NCI-H2196 (cell line): Measurements from ENCODE around the gene SNAP29.
A peak's percentile ranks its signal among the peaks of the same experiment; 100 is the strongest.

Source experiments
- DNase-seq: peaks from one replicate; lab custom pipeline; 2025; ENCODE audit not compliant: unreplicated experiment; lab: John Stamatoyannopoulos, UW

SNAP29 gene

GRCh38 chr22:20865875-20866445 lies 7.2 kb downstream of the SNAP29 start:
- no peak for DNase-seq

GRCh38 chr22:20866736-20867135 lies 7.9 kb downstream of the SNAP29 start:
- DNase-seq = no peak

GRCh38 chr22:20867179-20868024 lies 8.6 kb downstream of the SNAP29 start:
- DNase-seq = no peak

- no peak for DNase-seq
Measured at GRCh38 chr22:20868025-20868962, 9.5 kb downstream of the SNAP29 start.

- DNase-seq = no peak
Measured at GRCh38 chr22:20869234-20869633, 10.4 kb downstream of the SNAP29 start.

GRCh38 chr22:20873214-20873613 lies 14.4 kb downstream of the SNAP29 start:
- no peak for DNase-seq

- no peak for DNase-seq
Measured at GRCh38 chr22:20875296-20875695, 16.5 kb downstream of the SNAP29 start.

GRCh38 chr22:20877715-20878114 lies 18.9 kb downstream of the SNAP29 start:
- DNase-seq = no peak

GRCh38 chr22:20881231-20881630 lies 22.4 kb downstream of the SNAP29 start:
- no peak for DNase-seq

- DNase-seq = no peak
Measured at GRCh38 chr22:20881869-20882815, 23.3 kb downstream of the SNAP29 start.

- DNase-seq = no peak
Measured at GRCh38 chr22:20882855-20883254, 24.0 kb downstream of the SNAP29 start.

- no peak for DNase-seq
Measured at GRCh38 chr22:20884454-20884853, 25.6 kb downstream of the SNAP29 start.

GRCh38 chr22:20885017-20885556 lies 26.3 kb downstream of the SNAP29 start:
- DNase-seq = no peak

- peak; percentile 70 for DNase-seq
Measured at GRCh38 chr22:20885557-20886323, 26.9 kb downstream of the SNAP29 start.

- no peak for DNase-seq
Measured at GRCh38 chr22:20887375-20887774, 28.6 kb downstream of the SNAP29 start.

- no peak for DNase-seq
Measured at GRCh38 chr22:20889025-20889704, 30.4 kb downstream of the SNAP29 start.

- no peak for DNase-seq
Measured at GRCh38 chr22:20889904-20890540, 31.2 kb downstream of the SNAP29 start.

- no peak for DNase-seq
Measured at GRCh38 chr22:20890975-20891374, 32.2 kb downstream of the SNAP29 start.
